ENCODE results near the gene GCLM.
A peak's percentile ranks its signal among the peaks of the same experiment; 100 is the strongest.

The GCLM gene

GRCh38 chr1:93899543-93900207 is 9.6 kb downstream of the GCLM start:
- Histone ChIP-seq H3K27ac (ENCODE audit: low read depth, low read length) (no peak overlapping the region), H2AFZ (ENCODE audit: low read length, unreplicated experiment) (no peak overlapping the region), H3K36me3 (ENCODE audit: insufficient read depth, low read length) (peaks cover 17% of the 10 kb centered on the region; the same call in 1 of the 2 replicates), H3K27me3 (ENCODE audit: insufficient read depth, low read length) (no peaks in the 10 kb centered on the region), H3K4me3 (ENCODE audit: low read depth, low read length) (no peak overlapping the region), H3K4me1 (ENCODE audit: control insufficient read depth, insufficient read depth, low read length, unreplicated experiment) (peaks cover 10% of the 10 kb centered on the region), H3K79me2 (ENCODE audit: control insufficient read depth, insufficient read depth, low read length, unreplicated experiment) (peaks cover 33% of the 10 kb centered on the region)

- no peaks in the 10 kb centered on the region for H3K79me2 ChIP-seq (ENCODE audit: control insufficient read depth, insufficient read depth, low read length, unreplicated experiment)
- H3K27ac ChIP-seq (ENCODE audit: low read depth, low read length): no peak overlapping the region
- H3K27me3 ChIP-seq (ENCODE audit: insufficient read depth, low read length): no peaks in the 10 kb centered on the region
- H2AFZ ChIP-seq (ENCODE audit: low read length, unreplicated experiment): no peak overlapping the region
- no peaks in the 10 kb centered on the region for H3K4me1 ChIP-seq (ENCODE audit: control insufficient read depth, insufficient read depth, low read length, unreplicated experiment)
- H3K4me3 ChIP-seq (ENCODE audit: low read depth, low read length): no peak overlapping the region
- H3K36me3 ChIP-seq (ENCODE audit: insufficient read depth, low read length): peaks cover 19% of the 10 kb centered on the region; the same call in 1 of the 2 replicates
Observed at GRCh38 chr1:93888900-93889299, 20.3 kb downstream of the GCLM start.

GRCh38 chr1:93882269-93882668 is 27.0 kb downstream of the GCLM start:
- Histone ChIP-seq H3K4me1 (ENCODE audit: control insufficient read depth, insufficient read depth, low read length, unreplicated experiment) (peaks cover 7% of the 10 kb centered on the region), H3K27me3 (ENCODE audit: insufficient read depth, low read length) (no peaks in the 10 kb centered on the region), H3K79me2 (ENCODE audit: control insufficient read depth, insufficient read depth, low read length, unreplicated experiment) (peaks cover 17% of the 10 kb centered on the region), H2AFZ (ENCODE audit: low read length, unreplicated experiment) (no peak overlapping the region), H3K4me3 (ENCODE audit: low read depth, low read length) (no peak overlapping the region), H3K36me3 (ENCODE audit: insufficient read depth, low read length) (peaks cover 5% of the 10 kb centered on the region), H3K27ac (ENCODE audit: low read depth, low read length) (no peak overlapping the region)

GRCh38 chr1:93880731-93881130 is 28.5 kb downstream of the GCLM start:
- Histone ChIP-seq H2AFZ (ENCODE audit: low read length, unreplicated experiment) (no peak overlapping the region), H3K4me1 (ENCODE audit: control insufficient read depth, insufficient read depth, low read length, unreplicated experiment) (peaks cover 21% of the 10 kb centered on the region)

GRCh38 chr1:93878889-93879586 is 30.2 kb downstream of the GCLM start, which contains the start of gene DNTTIP2:
TSS of gene DNTTIP2 (minus strand) at chr1:93879206. CDS start at chr1:93879148, 58 bp downstream.
- Histone ChIP-seq H3K79me2 (ENCODE audit: control insufficient read depth, insufficient read depth, low read length, unreplicated experiment) (peaks cover 40% of the 10 kb centered on the region), H3K36me3 (ENCODE audit: insufficient read depth, low read length) (peaks cover 34% of the 10 kb centered on the region)

More at GRCh38 chr1:93880731-93881130, 28.5 kb downstream of the GCLM start:
- Histone ChIP-seq H3K36me3 (ENCODE audit: insufficient read depth, low read length) (peaks cover 18% of the 10 kb centered on the region), H3K4me3 (ENCODE audit: low read depth, low read length) (no peak overlapping the region), H3K79me2 (ENCODE audit: control insufficient read depth, insufficient read depth, low read length, unreplicated experiment) (peaks cover 31% of the 10 kb centered on the region), H3K27me3 (ENCODE audit: insufficient read depth, low read length) (no peaks in the 10 kb centered on the region), H3K27ac (ENCODE audit: low read depth, low read length) (no peak overlapping the region)

GRCh38 chr1:93878501-93878888 is 30.7 kb downstream of the GCLM start:
- H3K4me3 ChIP-seq (ENCODE audit: low read depth, low read length): peak overlapping the region; percentile 88
- H2AFZ ChIP-seq (ENCODE audit: low read length, unreplicated experiment): peak overlapping the region; percentile 69
- H3K27ac ChIP-seq (ENCODE audit: low read depth, low read length): peak overlapping the region; percentile 70
- H3K36me3 ChIP-seq (ENCODE audit: insufficient read depth, low read length): peaks cover 39% of the 10 kb centered on the region
- H3K4me1 ChIP-seq (ENCODE audit: control insufficient read depth, insufficient read depth, low read length, unreplicated experiment): peaks cover 21% of the 10 kb centered on the region
- no peaks in the 10 kb centered on the region for H3K27me3 ChIP-seq (ENCODE audit: insufficient read depth, low read length)
- H3K79me2 ChIP-seq (ENCODE audit: control insufficient read depth, insufficient read depth, low read length, unreplicated experiment): peaks cover 40% of the 10 kb centered on the region

More at GRCh38 chr1:93878889-93879586, 30.2 kb downstream of the GCLM start, which contains the start of gene DNTTIP2:
- Histone ChIP-seq H3K27me3 (ENCODE audit: insufficient read depth, low read length) (no peaks in the 10 kb centered on the region), H2AFZ (ENCODE audit: low read length, unreplicated experiment) (peak within 1 kb of the TSS; percentile 69), H3K27ac (ENCODE audit: low read depth, low read length) (peak within 1 kb of the TSS; percentile 70), H3K4me3 (ENCODE audit: low read depth, low read length) (peak within 1 kb of the TSS; percentile 88), H3K4me1 (ENCODE audit: control insufficient read depth, insufficient read depth, low read length, unreplicated experiment) (peaks cover 21% of the 10 kb centered on the region)

- no peak overlapping the region for H3K27ac ChIP-seq (ENCODE audit: low read depth, low read length)
- H3K36me3 ChIP-seq (ENCODE audit: insufficient read depth, low read length): peaks cover 45% of the 10 kb centered on the region
- H3K4me1 ChIP-seq (ENCODE audit: control insufficient read depth, insufficient read depth, low read length, unreplicated experiment): peaks cover 21% of the 10 kb centered on the region
- peaks cover 40% of the 10 kb centered on the region for H3K79me2 ChIP-seq (ENCODE audit: control insufficient read depth, insufficient read depth, low read length, unreplicated experiment)
- H3K27me3 ChIP-seq (ENCODE audit: insufficient read depth, low read length): no peaks in the 10 kb centered on the region
- H2AFZ ChIP-seq (ENCODE audit: low read length, unreplicated experiment): no peak overlapping the region
- peak overlapping the region; percentile 88 for H3K4me3 ChIP-seq (ENCODE audit: low read depth, low read length)
Observed at GRCh38 chr1:93877529-93877928, 31.7 kb downstream of the GCLM start.

- Histone ChIP-seq H3K27me3 (ENCODE audit: insufficient read depth, low read length) (no peaks in the 10 kb centered on the region), H2AFZ (ENCODE audit: low read length, unreplicated experiment) (no peak overlapping the region), H3K27ac (ENCODE audit: low read depth, low read length) (no peak overlapping the region), H3K4me1 (ENCODE audit: control insufficient read depth, insufficient read depth, low read length, unreplicated experiment) (peaks cover 21% of the 10 kb centered on the region), H3K4me3 (ENCODE audit: low read depth, low read length) (peak overlapping the region; percentile 36), H3K79me2 (ENCODE audit: control insufficient read depth, insufficient read depth, low read length, unreplicated experiment) (peaks cover 40% of the 10 kb centered on the region), H3K36me3 (ENCODE audit: insufficient read depth, low read length) (peaks cover 58% of the 10 kb centered on the region)
Observed at GRCh38 chr1:93876244-93876643, 33.0 kb downstream of the GCLM start.

GRCh38 chr1:93874025-93874651 is 35.1 kb downstream of the GCLM start:
- H3K36me3 ChIP-seq (ENCODE audit: insufficient read depth, low read length): peaks cover 75% of the 10 kb centered on the region
- H2AFZ ChIP-seq (ENCODE audit: low read length, unreplicated experiment): no peak overlapping the region
- no peaks in the 10 kb centered on the region for H3K27me3 ChIP-seq (ENCODE audit: insufficient read depth, low read length)
- no peak overlapping the region for H3K27ac ChIP-seq (ENCODE audit: low read depth, low read length)
- H3K4me1 ChIP-seq (ENCODE audit: control insufficient read depth, insufficient read depth, low read length, unreplicated experiment): peaks cover 21% of the 10 kb centered on the region
- H3K4me3 ChIP-seq (ENCODE audit: low read depth, low read length): no peak overlapping the region
- peaks cover 40% of the 10 kb centered on the region for H3K79me2 ChIP-seq (ENCODE audit: control insufficient read depth, insufficient read depth, low read length, unreplicated experiment)

GRCh38 chr1:93871366-93871765 is 37.9 kb downstream of the GCLM start:
- H2AFZ ChIP-seq (ENCODE audit: low read length, unreplicated experiment): no peak overlapping the region
- peaks cover 65% of the 10 kb centered on the region for H3K36me3 ChIP-seq (ENCODE audit: insufficient read depth, low read length)
- no peak overlapping the region for H3K27ac ChIP-seq (ENCODE audit: low read depth, low read length)
- peaks cover 5% of the 10 kb centered on the region for H3K4me1 ChIP-seq (ENCODE audit: control insufficient read depth, insufficient read depth, low read length, unreplicated experiment)
- H3K27me3 ChIP-seq (ENCODE audit: insufficient read depth, low read length): no peaks in the 10 kb centered on the region
- peaks cover 14% of the 10 kb centered on the region for H3K79me2 ChIP-seq (ENCODE audit: control insufficient read depth, insufficient read depth, low read length, unreplicated experiment)
- H3K4me3 ChIP-seq (ENCODE audit: low read depth, low read length): no peak overlapping the region

Measured in ACC112 (cell line).